GM06990 (cell line): ENCODE results near the gene LRRC8B.

Experiments
- DNase-seq: peaks from one replicate; pipeline ENCODE4 v3.0.0-alpha.2; 2011; ENCODE audit not compliant: insufficient read length; ENCODE audit errors: extremely low read depth
- H3K27me3 ChIP-seq: replicated peaks from 2 replicates; pipeline ENCODE4 v1.6.0; 2011; ENCODE audit warnings: low read length; ENCODE audit not compliant: control insufficient read depth, insufficient read depth
- H3K36me3 ChIP-seq: 2 replicates; pipeline ENCODE4 v1.5.1; 2011; ENCODE audit warnings: low read length; ENCODE audit not compliant: control insufficient read depth, insufficient read depth
- H3K4me3 ChIP-seq: replicated peaks from 2 replicates; pipeline ENCODE4 v1.5.1; 2011; ENCODE audit warnings: low read depth, mild to moderate bottlenecking, control low read depth, low read length
- CTCF ChIP-seq: IDR thresholded peaks from 2 replicates; pipeline ENCODE4 v1.5.1; 2011; ENCODE audit warnings: low read length, control low read depth, mild to moderate bottlenecking, inconsistent platforms; ENCODE audit not compliant: insufficient read depth, poor library complexity, severe bottlenecking

Gene LRRC8B

GRCh38 chr1:89531480-89532139, 7.0 kb downstream of the LRRC8B start:
- no peak for DNase-seq
- TF ChIP-seq CTCF = no peak
- Histone ChIP-seq H3K4me3 (no peak overlapping the region), H3K27me3 (no peaks in the 10 kb centered on the region), H3K36me3 (no peaks in the 10 kb centered on the region)

GRCh38 chr1:89532228-89532627, 7.6 kb downstream of the LRRC8B start:
- Histone ChIP-seq H3K36me3 (no peaks in the 10 kb centered on the region), H3K4me3 (no peak overlapping the region), H3K27me3 (no peaks in the 10 kb centered on the region)
- no peak for TF ChIP-seq CTCF
- no peak for DNase-seq

GRCh38 chr1:89532866-89533265, 8.2 kb downstream of the LRRC8B start:
- TF ChIP-seq CTCF = no peak
- DNase-seq = no peak
- Histone ChIP-seq H3K27me3 (no peaks in the 10 kb centered on the region), H3K36me3 (no peaks in the 10 kb centered on the region), H3K4me3 (no peak overlapping the region)

- no peaks in the 10 kb centered on the region for H3K36me3 ChIP-seq
- no peaks in the 10 kb centered on the region for H3K27me3 ChIP-seq
- no peak for DNase-seq
- TF ChIP-seq CTCF = no peak
- no peak overlapping the region for H3K4me3 ChIP-seq
Observed at GRCh38 chr1:89535537-89535936, 10.9 kb downstream of the LRRC8B start.

GRCh38 chr1:89536555-89537341, 12.1 kb downstream of the LRRC8B start:
- Histone ChIP-seq H3K27me3 (no peaks in the 10 kb centered on the region), H3K4me3 (no peak overlapping the region), H3K36me3 (no peaks in the 10 kb centered on the region)
- TF ChIP-seq CTCF = no peak
- DNase-seq = no peak
